K562 (cell line): ENCODE results near the gene PCDH1. TPM values are rescaled to one million over a fixed set of nuclear protein-coding genes. Genes with fewer than 3 reads are reported as not detected.

Source experiments
- CREM ChIP-seq: IDR thresholded peaks from 2 replicates; pipeline ENCODE4 v1.6.1; 2014; ENCODE audit warnings: antibody characterized with exemption, low read depth
- ETV1 ChIP-seq: fragments of 450-650 bp; conservative IDR thresholded peaks from 2 replicates; pipeline ENCODE4 v1.6.1; 2016; ENCODE audit warnings: missing genetic modification characterization, control low read depth, low read depth, missing compliant biosample characterization
- FOXK1 ChIP-seq: sonication (generic); formaldehyde crosslinking; IDR thresholded peaks from 2 replicates; pipeline ENCODE4 v1.8.0; 2022; ENCODE audit warnings: missing genetic modification reagents, mild to moderate bottlenecking, borderline replicate concordance
- HNRNPK ChIP-seq: fragments of 200-400 bp; formaldehyde crosslinking; IDR thresholded peaks from one replicate; pipeline ENCODE4 v1.6.1; 2018; ENCODE audit warnings: mild to moderate bottlenecking, low read depth, low read length; ENCODE audit not compliant: poor library complexity, severe bottlenecking
- KLF6 ChIP-seq: fragments of 250-450 bp; sonication (Bioruptor Pico); IDR thresholded peaks from 2 replicates; pipeline ENCODE4 v1.4.0; 2020; ENCODE audit warnings: mild to moderate bottlenecking, moderate library complexity, borderline replicate concordance
- MGA ChIP-seq: fragments of 450-650 bp; IDR thresholded peaks from 2 replicates; pipeline ENCODE4 v1.6.1; 2016; ENCODE audit warnings: mild to moderate bottlenecking, moderate library complexity
- STAG1 ChIP-seq: sonication (generic); formaldehyde crosslinking; IDR thresholded peaks from 2 replicates; pipeline ENCODE4 v1.5.0; 2020; ENCODE audit warnings: missing genetic modification reagents, borderline replicate concordance
- ZNF431 ChIP-seq: sonication (generic); formaldehyde crosslinking; IDR thresholded peaks from 2 replicates; pipeline ENCODE4 v1.8.0; 2022; ENCODE audit warnings: mild to moderate bottlenecking, missing genetic modification reagents
- ZNF584 ChIP-seq: fragments of 200-800 bp; sonication (Bioruptor generic); IDR thresholded peaks from 2 replicates; pipeline ENCODE4 v1.6.1; 2016; ENCODE audit warnings: low read depth, mild to moderate bottlenecking, missing genetic modification characterization, missing compliant biosample characterization
- ZNF589 ChIP-seq: fragments of 200-800 bp; sonication (Bioruptor generic); IDR thresholded peaks from 2 replicates; pipeline ENCODE4 v1.6.1; 2016; ENCODE audit warnings: low read depth, missing genetic modification characterization, missing compliant biosample characterization
- polyA plus RNA-seq, 8 experiments: library from polyadenylated mRNA; depleted of rRNA in 4 of 8; stranded (reverse) in 5 of 8; unstranded in 3 of 8; fragments of >200 nt; fragmentation: Nextera tagmentation in 2 of 8; fragmentation: Illumina TruSeq in 1 of 8; extraction: Ambion mirVana in 2 of 8; extraction: Trizol in 1 of 8; gene quantifications; 2 replicates each; pipeline versions ENCODE4 v1.2.1 to v1.2.3, GENCODE V29; 2011 to 2014; ENCODE audit warnings: inconsistent platforms in 1 of 8, missing spikeins in 1 of 8
- total RNA-seq, 7 experiments: library from RNA; depleted of rRNA in 6 of 7; stranded (reverse); fragments of >200 nt in 6 of 7; fragmentation: Illumina TruSeq in 2 of 7; extraction: Trizol in 2 of 7; gene quantifications; 2 replicates each; pipeline versions ENCODE4 v1.2.1 to v1.2.3, GENCODE V29; 2011 to 2021; ENCODE audit warnings: low replicate concordance in 1 of 7
- TF ChIP-seq, protein P1 (sequence below): IDR thresholded peaks from 2 replicates; pipeline ENCODE4 v1.6.1; 2011; ENCODE audit warnings: borderline replicate concordance, low read depth, mild to moderate bottlenecking, moderate library complexity, low read length; ENCODE audit not compliant: insufficient read depth, poor library complexity, severe bottlenecking

PCDH1 gene
- total and polyA plus RNA-seq, 9 of the 15 experiments (the other 6 are each of a cell fraction or from before 2014, with no cell fraction given) = 0.11 to 3.6 (median 1.9) TPM; not detected in 1

DNA sequence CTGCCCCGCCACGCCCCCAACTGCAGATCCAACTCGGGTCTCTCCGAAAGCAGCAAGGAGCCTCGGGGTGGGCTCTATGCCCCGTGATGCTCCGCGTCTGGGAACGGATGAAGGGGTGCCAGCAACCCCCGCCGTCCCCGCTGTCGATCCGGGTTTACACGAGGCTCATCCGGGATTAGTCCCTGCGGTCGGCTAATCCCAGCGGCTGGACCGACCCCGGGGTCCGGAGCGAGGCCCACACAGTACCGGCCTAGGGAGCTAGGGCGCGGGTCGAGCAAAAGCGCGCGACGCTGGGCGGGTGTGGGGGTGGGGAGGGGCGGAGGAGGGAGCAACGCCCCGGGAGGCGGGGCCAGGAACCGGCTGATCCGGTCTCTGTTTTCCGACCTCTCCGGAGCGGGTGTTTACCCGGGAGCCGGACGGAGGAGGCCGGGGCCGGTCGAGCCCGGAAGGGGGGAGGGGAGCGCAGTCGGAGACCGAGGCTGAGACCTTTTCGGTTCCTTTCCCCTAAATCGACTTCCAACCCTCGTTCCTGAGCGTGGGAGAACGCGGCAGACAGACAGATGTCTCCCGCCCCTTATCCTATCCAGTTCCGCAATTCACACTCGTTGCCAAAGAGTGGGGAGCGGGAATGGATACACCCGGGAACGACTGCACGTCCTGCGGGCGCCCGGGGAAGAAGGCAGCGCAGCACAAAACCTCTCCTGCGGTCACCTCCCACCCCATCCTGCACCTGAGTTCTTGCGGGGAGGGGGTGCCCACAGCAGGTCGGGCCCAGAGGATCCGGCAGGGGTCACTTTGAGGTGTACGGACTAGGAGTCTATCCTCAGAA lies 28.6 kb downstream of the PCDH1 start (continued):
- peak; percentile 60 for TF ChIP-seq MGA
- TF ChIP-seq ZNF431 (CRISPR knock-in tag) = 0 out of 2 replicates have a peak, but pooled peaks have one; percentile 23
- no peak for TF ChIP-seq STAG1 (CRISPR knock-in tag)
- TF ChIP-seq KLF6 = no peak
- TF ChIP-seq, protein P1, sequence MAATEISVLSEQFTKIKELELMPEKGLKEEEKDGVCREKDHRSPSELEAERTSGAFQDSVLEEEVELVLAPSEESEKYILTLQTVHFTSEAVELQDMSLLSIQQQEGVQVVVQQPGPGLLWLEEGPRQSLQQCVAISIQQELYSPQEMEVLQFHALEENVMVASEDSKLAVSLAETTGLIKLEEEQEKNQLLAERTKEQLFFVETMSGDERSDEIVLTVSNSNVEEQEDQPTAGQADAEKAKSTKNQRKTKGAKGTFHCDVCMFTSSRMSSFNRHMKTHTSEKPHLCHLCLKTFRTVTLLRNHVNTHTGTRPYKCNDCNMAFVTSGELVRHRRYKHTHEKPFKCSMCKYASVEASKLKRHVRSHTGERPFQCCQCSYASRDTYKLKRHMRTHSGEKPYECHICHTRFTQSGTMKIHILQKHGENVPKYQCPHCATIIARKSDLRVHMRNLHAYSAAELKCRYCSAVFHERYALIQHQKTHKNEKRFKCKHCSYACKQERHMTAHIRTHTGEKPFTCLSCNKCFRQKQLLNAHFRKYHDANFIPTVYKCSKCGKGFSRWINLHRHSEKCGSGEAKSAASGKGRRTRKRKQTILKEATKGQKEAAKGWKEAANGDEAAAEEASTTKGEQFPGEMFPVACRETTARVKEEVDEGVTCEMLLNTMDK = peak; percentile 23
- TF ChIP-seq ZNF584 (CRISPR knock-in tag) = peak; percentile 58; the same call in 1 of the 2 replicates
- peak; percentile 34; the same call in 1 of the 2 replicates for TF ChIP-seq FOXK1 (CRISPR knock-in tag)
- TF ChIP-seq ZNF589 (CRISPR knock-in tag) = peak; percentile 41; the same call in 1 of the 2 replicates
- no peak for TF ChIP-seq HNRNPK
- TF ChIP-seq CREM = no peak; the same call in 1 of the 2 replicates
- TF ChIP-seq ETV1 (tag) = peak; percentile 96
